ENCODE data around the gene PNPLA7. TPM values are rescaled to one million over a fixed set of nuclear protein-coding genes. Genes with fewer than 3 reads are reported as not detected.

The PNPLA7 gene
- total RNA-seq, 4 donors from 2014 or later: 0.61 to 3.4 (median 0.91) TPM

DNA sequence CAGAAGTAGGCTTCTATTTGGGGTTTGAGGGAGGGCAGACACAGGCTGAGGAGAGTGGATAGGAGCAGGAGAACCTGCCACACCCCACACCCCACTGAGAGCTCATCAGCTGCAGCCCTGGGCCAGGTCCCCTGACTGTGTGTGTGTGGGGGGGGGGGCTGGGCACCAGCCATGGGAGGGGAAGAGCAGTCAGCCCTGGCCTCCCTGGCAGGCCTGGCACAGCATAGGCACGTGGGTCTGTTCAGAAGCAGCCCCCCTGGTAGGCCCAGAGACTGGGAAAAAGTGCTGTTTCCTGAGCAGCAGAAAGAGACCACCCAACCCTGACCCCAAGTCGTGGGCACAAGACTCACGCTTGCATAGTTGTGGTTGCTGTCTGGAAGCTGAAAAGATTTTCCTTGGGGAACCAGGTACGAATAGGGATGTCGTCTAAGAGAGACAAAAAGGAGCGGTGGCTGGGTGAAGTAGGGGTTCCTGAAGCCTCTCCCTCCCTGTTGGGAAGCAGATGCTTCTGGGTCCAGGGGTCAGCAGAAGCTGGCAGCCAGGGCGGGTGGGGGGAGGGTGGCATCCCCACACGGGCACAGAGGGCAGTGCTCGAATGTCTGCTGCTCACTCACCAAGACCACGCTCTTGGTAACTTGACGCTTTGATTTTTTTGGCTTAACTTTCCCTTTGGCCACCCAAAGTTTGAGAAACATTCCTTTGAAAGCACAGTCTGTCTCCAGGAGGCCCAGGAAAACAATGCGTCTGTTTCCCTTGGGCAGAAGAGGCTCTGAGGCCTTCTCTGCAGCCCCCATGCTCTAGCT is 93.9 kb downstream of the PNPLA7 start:
- H3K9me3 ChIP-seq: no peaks in the 10 kb centered on the region
- H3K36me3 ChIP-seq: peaks cover 0 to 27% (median 5%) of the 10 kb centered on the region in 3 donors
- WGBS, 2 donors: 81 to 91% methylated on average over 9 to 11 of the region's 12 CpGs
- no peak for TF ChIP-seq POLR2A (IDR thresholded peaks at IDR 0.05)
- TF ChIP-seq, protein P1, sequence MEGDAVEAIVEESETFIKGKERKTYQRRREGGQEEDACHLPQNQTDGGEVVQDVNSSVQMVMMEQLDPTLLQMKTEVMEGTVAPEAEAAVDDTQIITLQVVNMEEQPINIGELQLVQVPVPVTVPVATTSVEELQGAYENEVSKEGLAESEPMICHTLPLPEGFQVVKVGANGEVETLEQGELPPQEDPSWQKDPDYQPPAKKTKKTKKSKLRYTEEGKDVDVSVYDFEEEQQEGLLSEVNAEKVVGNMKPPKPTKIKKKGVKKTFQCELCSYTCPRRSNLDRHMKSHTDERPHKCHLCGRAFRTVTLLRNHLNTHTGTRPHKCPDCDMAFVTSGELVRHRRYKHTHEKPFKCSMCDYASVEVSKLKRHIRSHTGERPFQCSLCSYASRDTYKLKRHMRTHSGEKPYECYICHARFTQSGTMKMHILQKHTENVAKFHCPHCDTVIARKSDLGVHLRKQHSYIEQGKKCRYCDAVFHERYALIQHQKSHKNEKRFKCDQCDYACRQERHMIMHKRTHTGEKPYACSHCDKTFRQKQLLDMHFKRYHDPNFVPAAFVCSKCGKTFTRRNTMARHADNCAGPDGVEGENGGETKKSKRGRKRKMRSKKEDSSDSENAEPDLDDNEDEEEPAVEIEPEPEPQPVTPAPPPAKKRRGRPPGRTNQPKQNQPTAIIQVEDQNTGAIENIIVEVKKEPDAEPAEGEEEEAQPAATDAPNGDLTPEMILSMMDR (IDR thresholded peaks at IDR 0.05): no peak
- no peaks in the 10 kb centered on the region for H3K27me3 ChIP-seq
- H3K4me1 ChIP-seq: peaks cover 32 to 77% (median 39%) of the 10 kb centered on the region in 3 donors
- H3K27ac ChIP-seq: peak overlapping the region in 1 of 4 donors; percentile 3
- H3K4me3 ChIP-seq: no peak overlapping the region
- DNase-seq: no peak
- intact Hi-C loops (cut with DNase I): no loop called here

DNA sequence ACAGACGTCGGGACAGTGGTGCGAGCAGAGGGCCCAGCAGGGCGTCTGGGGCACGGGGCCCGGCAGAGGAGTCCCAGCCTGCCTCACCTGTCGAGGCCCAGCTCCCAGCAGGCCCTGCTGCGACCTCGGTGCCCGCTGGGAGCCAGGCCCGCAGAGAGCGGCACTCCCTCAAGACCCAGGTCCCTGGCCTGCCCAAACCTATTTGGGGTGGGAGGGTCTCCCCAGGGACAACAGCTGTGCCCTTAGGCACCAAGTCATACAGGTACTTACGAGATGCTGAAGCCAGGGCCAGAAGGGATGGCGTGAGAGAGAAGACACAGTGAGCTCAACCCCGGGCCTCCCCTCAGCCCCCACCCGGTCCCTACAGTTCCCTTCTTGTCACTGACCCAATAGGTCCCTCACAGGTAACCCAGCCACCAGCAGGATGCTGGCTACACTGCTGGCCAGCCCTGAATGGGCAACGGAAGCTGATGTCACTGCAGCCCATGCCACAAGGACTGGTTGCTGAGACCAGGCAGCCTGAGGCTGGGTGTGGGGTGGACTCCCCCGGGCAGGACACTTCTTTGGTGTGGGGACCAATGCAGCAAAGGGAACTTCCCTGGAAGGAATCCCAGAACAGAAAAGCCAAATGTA is 94.7 kb downstream of the PNPLA7 start:
- Histone ChIP-seq H3K27me3 (no peaks in the 10 kb centered on the region), H3K27ac (peak overlapping the region in 3 of 4 donors; percentile 86 to 88 (median 87)), H3K9me3 (no peaks in the 10 kb centered on the region), H3K4me3 (no peak overlapping the region), H3K36me3 (peaks cover 0 to 27% (median 5%) of the 10 kb centered on the region in 3 donors), H3K4me1 (peaks cover 32 to 69% (median 39%) of the 10 kb centered on the region in 3 donors)
- whole genome bisulfite sequencing, 2 donors: 70 to 96% methylated on average over 4 to 11 of the region's 18 CpGs
- DNase-seq: no peak
- TF ChIP-seq, protein P1 (IDR thresholded peaks at IDR 0.05): no peak
- no peak for TF ChIP-seq POLR2A (IDR thresholded peaks at IDR 0.05)
- intact Hi-C loops (cut with DNase I): no loop called here

DNA sequence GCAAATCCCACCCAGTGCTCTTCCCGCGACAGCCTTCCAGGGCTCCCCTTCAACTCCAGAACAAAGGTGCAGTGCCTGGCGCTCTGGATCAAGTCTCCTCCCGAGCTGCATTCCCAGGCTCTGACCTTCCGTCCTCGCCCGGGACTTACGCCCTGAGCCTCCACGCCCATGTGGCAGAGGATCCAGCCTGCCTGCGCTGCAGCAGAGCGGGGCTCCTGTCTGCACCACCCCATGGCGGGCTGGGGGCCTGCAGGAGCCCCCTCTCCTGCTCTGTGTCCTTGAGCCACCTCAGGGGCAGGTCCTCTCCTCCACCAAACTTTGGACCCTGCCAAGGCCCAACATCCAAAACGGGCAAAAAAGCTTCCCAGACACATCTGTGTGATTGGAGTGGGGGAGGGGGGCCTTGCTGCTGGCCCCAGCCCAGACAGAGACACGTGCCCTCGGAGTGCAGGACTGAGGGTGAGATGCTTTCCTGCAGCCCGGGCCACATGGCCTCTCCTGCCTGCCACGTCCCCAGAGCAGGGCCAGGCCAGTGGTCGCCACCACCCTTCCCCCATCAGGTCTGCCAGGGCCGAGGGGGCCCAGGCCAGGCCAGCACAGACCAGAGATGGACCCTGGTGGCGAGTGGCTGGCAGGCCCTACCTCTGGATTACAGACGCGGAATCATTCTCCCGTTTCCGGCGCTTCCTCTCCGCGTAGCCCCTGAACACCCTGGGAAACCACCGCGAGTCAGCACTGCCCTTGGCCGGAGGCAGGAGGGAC is 95.4 kb downstream of the PNPLA7 start:
- Histone ChIP-seq H3K9me3 (no peaks in the 10 kb centered on the region), H3K36me3 (peaks cover 0 to 31% (median 5%) of the 10 kb centered on the region in 3 donors), H3K27me3 (no peaks in the 10 kb centered on the region), H3K27ac (peak overlapping the region; percentile 75 to 88 (median 86)), H3K4me1 (peaks cover 27 to 62% (median 38%) of the 10 kb centered on the region in 3 donors), H3K4me3 (peak overlapping the region; percentile 28 to 70 (median 55))
- 33 to 62% methylated on average over 7 to 14 of the region's 30 CpGs for WGBS, 2 donors
- DNase-seq: no peak
- TF ChIP-seq, protein P1 (IDR thresholded peaks at IDR 0.05): no peak
- peak in 1 of 4 donors; percentile 3 for TF ChIP-seq POLR2A (IDR thresholded peaks at IDR 0.05)
- intact Hi-C loops (cut with DNase I): no loop called here

DNA sequence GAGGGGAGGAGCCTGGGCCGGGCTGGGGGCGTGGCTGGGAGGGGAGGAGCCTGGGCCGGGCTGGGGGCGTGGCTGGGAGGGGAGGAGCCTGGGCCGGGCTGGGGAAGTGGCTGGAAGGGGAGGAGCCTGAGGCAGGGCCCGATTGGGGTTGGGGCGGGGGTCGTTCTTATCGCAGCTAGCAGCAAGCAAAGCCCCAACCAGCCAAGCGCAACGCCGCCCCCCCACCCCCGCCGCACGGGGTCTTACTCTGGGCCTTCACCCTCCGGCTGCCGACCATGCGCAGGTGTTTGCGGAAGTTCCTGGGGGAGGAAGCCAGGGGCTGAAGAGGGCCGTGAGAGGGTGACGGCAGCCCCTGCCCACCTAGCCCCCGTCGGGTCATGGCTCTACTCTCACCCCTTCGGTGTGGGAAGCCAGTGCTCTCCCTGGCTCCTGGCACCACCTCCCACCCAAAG is 96.0 kb downstream of the PNPLA7 start:
- Histone ChIP-seq H3K9me3 (no peaks in the 10 kb centered on the region), H3K36me3 (peaks cover 0 to 37% (median 5%) of the 10 kb centered on the region in 3 donors), H3K4me1 (peaks cover 23 to 57% (median 33%) of the 10 kb centered on the region in 3 donors), H3K4me3 (peak overlapping the region; percentile 28 to 70 (median 55)), H3K27ac (peak overlapping the region; percentile 75 to 88 (median 86)), H3K27me3 (no peaks in the 10 kb centered on the region)
- intact Hi-C loops (cut with DNase I): no loop called here
- DNase-seq: no peak
- TF ChIP-seq, protein P1 (IDR thresholded peaks at IDR 0.05): no peak
- TF ChIP-seq POLR2A (IDR thresholded peaks at IDR 0.05): peak in 2 of 4 donors; percentile 15 to 29
- WGBS, 2 donors: 2% methylated on average over 16 of the region's 24 CpGs; no CpG with 5 or more reads in 1 of the 2 donors
